ENCODE measurements around the gene SMARCC2. TPM values are rescaled to one million over a fixed set of nuclear protein-coding genes. Genes with fewer than 3 reads are reported as not detected.
"Not testable (repeated sequence)": the region's sequence is repeated elsewhere in the genome, so short reads cannot be mapped to it uniquely, and the experiment has no call there.

SMARCC2 gene
- total RNA-seq, 1 donor from 2014 or later: 27.6 TPM

DNA sequence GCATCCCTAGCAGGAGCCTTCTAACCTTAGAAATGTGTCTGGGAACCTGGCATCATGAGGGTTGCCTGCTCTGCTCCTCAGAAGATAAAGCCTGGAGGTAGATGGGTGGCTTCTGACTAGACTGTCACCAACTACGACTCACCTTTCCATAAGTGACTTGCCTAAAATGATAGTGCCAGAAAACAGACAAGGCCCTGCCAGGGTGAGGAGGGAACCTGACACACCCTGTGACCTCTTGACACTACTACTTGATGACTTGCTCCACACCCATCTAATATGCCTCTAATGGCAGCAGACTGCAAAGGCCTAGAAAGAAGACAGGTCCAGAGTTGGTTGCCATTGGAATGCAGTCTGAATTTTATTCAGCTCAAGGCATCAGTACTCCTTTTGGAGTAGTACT, 23.1 kb upstream of the SMARCC2 start:
- ATAC-seq (no peak), DNase-seq (ENCODE audit: low spot score) (no peak)

DNA sequence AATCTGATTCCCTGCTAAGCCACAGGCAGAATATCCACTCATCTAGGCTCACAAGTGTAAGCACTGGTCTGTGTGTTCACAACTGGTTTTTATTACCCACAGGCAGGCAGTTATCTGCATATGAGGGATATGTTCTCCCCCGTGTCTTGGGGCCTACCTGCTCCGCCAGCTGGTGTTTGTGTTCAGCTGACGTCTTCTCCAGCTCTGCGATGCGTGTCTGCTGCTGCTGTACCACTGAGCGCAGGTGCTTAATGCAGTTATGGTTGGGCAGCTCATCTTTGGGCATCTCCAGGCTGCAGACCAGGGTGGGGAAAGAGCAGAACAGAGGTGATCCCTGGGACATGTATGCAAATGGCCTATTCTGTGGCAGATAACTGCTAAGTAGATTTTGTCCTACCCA, 18.7 kb upstream of the SMARCC2 start:
- ATAC-seq: no peak
- no peak for DNase-seq (ENCODE audit: low spot score)

DNA sequence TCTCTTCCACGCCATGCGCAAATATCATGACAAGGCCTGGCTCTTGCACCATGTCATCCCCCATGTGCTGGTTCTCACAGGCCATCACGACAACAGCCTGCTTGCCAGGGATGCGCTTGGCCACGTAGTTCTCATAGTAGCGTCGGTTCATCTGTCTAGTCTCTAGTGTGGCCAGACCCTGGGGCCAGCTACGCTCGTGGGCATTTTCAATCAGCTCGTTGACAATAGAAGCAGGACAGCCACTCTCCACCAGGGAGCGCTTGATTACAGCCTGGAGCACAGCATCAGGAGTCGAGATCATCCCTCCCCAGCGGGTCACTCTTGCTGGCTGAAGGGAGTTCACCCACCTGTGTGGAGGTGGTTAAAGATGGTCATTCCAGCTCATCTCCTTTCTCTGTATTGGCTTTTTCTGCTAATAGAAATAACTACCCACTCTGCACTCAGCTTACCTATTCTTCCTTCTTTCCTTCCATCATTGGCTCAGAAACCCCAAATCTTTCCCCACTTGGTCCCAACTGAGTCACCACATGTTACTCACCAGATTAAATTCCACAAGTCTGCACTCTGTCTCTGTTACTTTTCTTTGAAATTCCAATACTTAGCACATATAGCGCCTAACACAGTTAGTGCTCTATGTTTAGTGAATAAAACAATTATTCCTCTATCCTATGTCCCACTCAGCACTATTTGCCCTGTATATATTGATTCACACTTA, 17.3 kb upstream of the SMARCC2 start:
- ATAC-seq (peak; percentile 90), DNase-seq (ENCODE audit: low spot score) (no peak)

DNA sequence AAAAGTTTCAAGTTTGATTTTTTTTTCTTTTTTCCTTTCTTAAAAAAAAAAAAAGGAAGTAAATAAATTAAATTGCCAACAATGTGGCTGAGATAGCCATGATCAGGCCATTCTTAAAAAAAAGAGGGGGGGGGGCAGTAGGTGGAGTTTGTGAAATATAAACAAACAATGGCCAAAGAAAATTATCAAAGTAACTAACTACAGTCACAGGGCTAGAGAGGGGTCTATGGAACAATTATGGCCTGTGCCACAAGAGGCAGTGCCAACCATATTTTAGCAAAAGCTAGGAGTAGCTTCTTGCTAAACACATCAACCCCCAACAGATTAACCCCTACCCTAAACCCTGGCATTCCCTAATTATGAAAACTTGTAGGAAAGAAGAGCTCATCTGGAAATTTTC, 16.2 kb upstream of the SMARCC2 start:
- DNase-seq (ENCODE audit: low spot score) (no peak), ATAC-seq (no peak)

DNA sequence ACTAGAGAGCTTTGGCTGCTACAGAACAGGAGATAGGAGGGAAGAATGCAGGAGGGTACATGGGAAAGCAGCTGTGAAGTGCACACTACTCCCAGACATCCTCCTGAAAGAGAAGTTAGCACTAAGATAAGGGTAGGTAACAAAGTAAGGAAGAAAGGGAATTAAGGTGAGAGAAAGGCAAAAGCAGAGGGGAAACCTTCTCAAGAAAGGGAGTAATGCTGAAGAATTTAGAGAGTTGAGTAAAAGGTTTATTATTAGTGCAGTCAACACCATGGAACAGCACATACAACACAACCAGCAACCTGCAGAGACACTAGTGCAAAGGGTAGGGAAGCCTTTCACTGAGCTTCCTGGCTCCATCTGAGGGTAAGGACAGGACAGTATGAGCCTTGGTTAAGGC, 15.0 kb upstream of the SMARCC2 start:
- no peak for ATAC-seq
- no peak for DNase-seq (ENCODE audit: low spot score)

DNA sequence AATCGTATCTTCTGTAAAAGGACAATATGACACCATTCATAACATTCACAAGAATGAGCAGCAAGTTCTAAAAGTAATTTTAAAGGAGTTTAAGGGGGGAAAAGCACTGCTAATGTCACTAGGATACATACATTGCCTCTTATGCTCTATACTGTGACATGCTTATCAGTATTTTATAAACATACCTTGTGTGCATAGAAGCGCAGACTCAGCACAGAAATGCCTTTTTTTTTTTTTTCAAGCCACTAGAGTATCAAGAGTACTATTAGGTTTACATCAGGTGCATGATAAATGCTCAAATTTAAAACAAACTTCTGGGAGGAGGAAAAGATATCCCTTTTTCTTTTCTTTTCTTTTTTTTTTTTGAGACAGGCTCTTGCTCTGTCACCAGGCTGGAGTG, 13.6 kb upstream of the SMARCC2 start:
- ATAC-seq (no peak), DNase-seq (ENCODE audit: low spot score) (no peak)

DNA sequence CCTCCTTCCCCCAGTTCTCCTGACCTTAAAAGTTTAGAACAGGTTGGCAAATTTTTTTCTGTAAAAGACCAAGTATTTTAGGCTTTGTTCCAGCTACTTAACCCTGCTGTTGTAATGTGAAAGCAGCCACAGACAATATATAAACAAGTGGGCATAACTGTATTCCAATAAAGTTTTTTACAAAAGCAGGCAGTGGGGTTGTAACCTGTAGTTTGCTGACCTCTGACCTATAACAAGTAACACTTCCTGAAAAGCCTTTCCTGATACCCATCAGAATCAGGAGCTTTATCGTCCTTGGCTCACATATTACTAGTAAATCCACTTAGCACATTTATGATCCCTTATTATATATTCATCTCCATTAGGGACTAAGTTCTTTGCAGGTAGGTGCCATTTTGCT, 13.1 kb upstream of the SMARCC2 start:
- ATAC-seq: peak; percentile 30

DNA sequence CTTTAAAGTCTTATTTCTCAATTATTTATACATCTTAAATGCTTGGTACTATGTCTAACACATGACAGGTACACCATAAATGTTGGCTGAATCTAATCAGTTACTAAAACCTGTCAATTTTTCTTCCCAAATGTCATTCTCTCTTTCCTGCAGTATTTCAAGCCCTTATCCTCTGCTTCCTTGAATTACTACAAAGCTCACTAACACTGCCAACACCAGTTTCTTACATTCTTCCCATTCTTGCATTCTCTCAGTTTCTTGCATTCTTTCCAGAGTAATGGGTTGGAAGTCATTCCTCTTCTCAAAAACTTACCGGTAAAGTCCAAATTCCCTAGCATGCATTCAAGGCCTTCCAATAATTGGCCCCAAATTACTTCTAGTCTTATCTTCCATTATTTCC, 9.6 kb upstream of the SMARCC2 start:
- ATAC-seq (no peak), DNase-seq (ENCODE audit: low spot score) (no peak)

More for the DNA sequence above, 13.1 kb upstream of the SMARCC2 start:
- DNase-seq (ENCODE audit: low spot score): no peak

DNA sequence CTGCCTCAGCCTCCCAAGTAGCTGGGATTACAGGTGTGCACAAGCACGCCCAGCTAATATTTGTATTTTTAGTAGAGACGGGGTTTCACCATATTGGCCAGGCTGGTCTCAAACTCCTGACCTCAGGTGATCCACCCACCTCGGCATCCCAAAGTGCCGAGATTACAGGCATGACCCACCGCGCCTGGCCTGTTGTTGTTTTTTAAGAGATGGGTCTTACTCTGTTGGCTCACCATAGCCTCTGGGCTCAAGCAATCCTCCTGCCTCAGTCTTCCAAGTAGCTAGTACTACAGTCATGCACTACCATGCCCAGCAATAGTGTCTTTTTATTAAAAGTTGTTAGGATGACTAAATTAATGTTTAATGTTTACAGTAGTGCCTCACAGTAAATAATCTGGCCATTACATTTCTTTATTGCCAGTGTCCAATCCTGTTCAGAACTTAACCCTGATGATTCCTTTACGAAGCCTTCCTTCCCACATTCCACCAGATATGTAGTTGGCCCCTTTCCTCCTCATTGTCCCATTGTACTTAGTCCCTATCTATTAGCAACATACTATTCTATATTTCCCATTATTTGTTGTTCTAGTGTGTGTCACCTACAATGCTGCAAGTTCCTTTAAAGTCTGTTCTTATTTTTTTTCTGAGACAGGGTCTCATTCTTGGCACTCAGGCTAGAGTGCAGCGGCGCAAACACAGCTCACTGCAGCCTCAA, 8.8 kb upstream of the SMARCC2 start:
- ATAC-seq (no peak), DNase-seq (ENCODE audit: low spot score) (no peak)

DNA sequence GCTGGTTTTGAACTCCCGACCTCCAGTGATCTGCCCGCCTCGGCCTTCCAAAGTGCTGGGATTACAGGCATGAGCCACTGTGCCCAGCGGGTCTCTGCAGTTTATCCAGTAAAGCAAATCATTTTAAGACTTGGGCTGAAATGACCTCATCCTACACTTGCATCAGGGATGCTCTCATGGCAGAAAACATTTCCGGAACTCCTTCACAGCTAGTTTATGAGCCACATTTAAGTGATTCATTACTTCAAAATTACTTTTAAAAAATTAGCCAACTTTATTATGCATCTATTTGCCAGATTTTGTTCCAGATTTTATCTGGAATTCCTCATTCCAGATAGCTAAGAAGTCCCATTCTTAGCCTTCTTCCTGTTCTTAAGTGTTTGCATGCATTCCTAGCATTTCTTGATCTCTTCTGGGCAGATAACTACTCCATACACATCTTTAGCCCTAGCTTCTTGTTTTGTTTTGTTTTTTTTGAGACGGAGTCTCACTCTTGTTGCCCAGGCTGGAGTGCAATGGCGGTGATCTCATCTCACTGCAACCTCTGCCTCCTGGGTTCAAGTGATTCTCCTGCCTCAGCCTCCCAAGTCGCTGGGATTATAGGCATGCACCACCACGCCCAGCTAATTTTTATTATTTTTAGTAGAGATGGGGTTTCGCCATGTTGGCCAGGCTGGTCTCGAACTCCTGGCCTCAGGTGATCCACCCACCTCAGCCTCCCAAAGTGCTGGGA, 7.7 kb upstream of the SMARCC2 start:
- not testable (repeated sequence) for ATAC-seq; DNase-seq (ENCODE audit: low spot score)

DNA sequence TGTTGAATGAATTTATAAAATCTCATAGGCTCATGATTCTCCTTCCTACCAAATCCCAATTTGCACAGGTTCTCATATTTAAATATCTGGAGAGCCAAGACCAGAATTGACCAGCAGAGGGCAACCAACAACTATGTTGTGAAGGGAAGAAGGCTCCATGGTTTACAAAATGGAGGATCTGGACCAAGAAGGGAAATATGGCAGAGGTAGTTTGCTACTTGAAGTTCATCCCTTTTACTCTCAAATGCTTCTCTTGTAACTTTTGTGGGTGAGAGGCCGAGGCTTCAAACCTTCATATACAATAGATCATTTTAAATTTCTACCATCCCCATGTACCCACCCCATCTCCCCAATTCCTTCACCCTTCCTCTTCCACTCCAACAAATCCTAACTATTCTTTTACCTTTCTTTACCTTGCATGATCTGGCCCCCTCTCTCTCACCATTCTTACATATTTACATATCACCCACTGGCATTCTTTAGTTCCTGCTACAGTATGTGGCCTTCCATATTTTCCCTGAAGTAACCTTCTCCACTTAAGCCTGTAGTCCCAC, 3.8 kb upstream of the SMARCC2 start:
- DNase-seq (ENCODE audit: low spot score) (peak; percentile 63), ATAC-seq (peak; percentile 47)

DNA sequence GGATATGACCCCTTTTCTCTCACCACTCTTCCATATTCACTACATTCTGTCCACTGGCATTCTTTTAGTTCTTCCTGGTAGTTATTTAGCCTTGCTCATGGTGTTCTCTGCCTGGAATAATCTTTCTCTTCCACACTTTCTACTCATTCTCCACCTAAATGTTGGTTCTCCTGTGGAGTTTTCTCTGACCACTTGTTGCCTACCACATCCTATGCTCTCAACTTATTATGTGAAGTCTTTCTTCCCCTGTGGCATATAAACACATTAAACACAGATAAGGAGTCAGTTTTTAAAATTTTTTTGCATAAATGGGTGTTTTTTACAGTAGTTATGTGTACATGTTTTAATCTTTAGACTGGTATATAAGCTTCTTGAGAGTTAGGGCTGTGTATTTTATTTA, 3.3 kb upstream of the SMARCC2 start:
- no peak for DNase-seq (ENCODE audit: low spot score)

DNA sequence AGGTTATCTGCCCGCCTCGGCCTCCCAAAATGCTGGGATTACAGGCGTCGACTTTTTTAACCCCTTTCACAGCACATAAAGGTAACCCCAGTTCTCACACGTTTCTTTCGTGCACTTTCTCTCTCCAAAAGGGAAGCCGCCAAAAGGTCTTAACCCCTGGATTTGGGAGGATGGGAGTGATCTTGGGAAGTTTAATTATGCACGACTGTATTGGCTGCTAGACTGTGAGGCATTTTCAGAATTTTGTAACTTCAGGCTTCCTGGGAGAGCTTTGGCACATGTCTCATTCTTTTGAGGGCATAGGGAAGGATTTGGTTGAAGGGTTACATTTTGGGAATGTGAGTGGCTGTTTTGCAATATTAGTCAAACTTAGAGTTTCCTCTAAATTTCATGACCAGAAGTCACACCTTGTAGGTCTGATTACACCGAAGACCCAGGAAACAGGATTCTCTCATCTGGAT, 1.4 kb upstream of the SMARCC2 start:
- ATAC-seq (no peak), DNase-seq (ENCODE audit: low spot score) (no peak)

More for the DNA sequence above, 3.3 kb upstream of the SMARCC2 start:
- ATAC-seq: no peak

DNA sequence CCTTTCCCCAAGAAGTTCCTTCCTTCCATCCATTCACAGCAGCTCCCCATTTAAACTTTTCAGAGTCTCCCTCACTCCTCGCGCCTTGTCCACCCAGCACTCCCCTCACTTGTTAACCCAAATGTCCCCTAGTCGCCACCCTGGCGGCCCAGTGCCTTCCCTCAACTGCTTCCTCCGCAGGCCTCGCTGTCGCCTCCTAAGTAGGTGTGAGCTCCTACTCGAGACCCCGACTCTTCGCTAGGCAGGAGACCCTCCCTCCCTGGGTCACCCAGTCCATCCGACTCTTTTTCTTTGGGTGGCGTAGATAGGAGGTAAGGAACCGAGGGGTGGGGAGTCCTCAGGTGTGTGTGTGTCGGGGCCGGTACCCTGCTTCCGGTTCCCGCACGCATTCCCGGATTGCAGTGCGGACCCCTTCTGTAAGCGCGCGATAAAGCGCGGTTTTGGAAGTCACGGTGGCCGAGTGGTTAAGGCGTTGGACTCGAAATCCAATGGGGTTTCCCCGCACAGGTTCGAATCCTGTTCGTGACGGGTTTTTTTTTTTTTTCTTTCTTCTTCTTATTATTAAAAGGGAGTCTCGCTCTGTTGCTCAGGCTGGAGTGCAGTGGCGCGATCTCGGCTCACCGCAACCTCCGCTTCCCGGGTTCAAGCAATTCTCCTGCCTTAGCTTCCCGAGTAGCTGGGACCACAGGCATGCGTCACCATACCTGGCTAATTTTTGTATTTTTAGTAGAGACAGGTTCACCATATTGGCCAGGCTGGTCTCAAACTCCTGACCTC, 823 bp upstream of the SMARCC2 start:
- ATAC-seq: peak; percentile 67
- DNase-seq (ENCODE audit: low spot score): peak; percentile 91

DNA sequence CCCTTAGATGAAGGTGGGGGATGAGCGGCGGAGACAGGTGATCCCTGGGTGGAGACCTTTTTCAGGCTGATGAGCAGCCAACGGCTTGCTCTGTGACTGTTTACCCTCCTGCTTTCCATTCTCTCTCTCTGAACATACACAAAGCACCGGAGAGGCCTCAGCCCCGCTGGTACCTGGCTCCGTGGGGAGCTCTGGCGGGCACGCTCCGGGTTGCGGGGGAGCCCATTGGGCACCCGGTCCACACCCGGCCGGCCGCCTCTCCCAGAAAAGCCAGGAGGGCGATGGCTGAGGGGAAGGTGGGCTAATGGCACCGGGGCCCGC, 545 bp downstream of the SMARCC2 start:
- DNase-seq (ENCODE audit: low spot score): no peak
- peak; percentile 5 for ATAC-seq

DNA sequence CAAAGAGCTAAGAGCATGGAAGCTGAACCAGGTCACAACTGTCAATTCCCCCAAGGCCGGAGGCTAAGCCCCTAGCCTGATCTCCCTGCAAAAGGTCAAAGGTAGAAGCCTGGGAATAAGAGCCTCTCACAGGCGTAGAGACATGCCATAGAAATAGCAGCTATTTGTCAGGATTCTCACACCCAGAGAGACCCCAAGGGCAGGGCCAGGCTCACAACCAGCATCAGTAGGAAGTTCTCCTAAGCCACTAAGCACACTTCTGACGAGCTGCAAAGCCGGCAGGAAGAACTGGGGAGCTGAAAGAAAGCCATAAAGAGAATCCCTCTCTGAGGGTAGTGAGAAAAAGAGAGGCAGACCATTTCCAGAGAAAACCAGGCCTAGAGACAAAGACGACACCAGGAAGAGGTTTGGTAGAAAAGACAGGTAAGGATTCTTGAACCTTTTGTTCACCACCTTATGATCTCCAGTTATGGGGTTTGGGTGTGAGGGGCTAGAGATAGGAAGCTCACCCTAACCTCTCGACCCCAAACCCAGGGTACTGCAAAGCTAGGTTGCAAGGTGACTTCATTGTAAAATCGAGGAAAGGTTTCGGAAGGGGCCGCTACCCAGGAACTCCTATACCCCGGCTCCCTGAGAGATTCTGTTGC, 1.0 kb downstream of the SMARCC2 start:
- DNase-seq (ENCODE audit: low spot score): no peak
- no peak for ATAC-seq

DNA sequence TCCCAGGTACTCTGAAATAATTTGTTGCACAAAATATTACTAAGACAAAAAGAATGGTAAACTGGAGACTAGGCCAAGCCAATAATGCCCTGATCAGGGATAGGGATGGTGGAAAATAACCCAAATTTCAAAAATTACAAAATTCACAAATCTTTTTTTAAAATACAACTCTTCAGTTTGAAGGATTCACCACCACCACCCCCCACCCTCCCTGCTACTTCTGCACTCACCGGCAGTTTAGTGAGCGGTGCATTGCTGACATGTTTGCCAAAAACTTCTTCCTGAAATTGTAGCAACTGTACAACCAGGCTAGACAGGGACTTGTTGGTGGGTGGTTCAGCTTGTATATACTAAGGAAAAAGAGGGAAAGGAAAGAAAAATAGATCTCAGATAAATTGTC, 2.3 kb downstream of the SMARCC2 start:
- ATAC-seq (no peak), DNase-seq (ENCODE audit: low spot score) (no peak)

DNA sequence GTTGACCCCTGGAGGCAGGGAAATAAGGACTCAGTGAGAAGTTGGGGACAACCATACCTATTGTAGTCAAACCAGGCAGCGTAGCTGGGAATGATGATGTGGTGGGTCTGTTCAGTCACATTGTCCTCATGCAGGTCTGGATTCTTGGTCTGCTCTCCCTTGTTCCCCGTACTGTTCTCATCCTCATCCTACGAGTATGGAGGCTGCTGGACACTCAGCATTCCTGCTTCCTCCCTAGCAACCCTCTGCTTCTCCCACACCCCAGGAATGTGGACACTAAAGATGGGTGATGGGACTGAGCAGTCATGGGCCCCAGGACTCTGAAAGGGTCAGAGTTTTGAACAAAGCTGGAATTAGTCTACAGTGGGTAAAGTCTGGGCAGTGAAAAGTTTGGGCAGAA, 10.9 kb downstream of the SMARCC2 start:
- DNase-seq (ENCODE audit: low spot score): no peak
- ATAC-seq: no peak

DNA sequence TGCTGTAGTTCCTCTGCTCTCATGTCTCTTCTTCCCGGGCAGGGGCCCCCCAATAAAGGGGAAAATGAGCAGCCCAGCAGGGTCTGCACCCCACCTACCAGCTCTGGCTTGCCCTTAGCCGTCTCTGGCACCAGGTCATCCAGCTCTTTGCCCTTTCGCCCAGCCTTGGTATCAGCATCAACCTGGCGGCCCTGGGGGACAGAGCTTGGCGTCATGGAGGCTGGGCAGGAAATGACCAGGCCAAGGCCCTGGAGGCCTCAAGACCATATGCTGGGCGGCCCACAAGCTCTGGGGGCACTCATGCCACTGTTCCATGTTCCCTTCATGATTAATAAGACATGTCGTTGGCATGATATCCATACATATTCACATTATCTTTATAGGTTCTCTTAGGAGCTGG, 16.4 kb downstream of the SMARCC2 start:
- no peak for ATAC-seq

DNA sequence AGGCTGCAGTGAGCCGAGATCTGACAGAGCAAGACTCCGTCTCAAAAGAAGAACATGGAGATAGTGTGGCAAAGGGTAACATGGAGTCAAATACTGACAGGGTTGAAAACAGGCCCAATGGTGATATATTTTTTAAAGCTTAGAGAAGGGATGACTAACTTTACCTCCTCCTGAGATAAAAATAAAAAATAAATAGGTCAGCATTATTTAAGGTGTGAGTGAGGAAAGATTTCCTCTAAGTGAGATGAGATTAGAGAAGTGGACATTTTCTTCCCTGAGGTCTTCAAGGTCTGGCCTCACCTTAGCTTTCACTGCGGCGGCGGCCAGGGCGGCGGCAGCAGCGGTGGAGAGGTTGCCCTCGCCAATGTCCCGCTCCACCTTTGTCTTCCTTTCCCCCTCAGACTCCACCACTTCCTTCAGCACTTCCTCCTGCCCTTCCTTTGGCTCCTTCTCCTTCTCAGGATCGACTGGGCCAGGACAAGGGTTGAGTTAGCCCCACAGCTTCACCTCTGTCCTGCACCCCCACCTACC, 20.0 kb downstream of the SMARCC2 start:
- ATAC-seq (no peak), DNase-seq (ENCODE audit: low spot score) (no peak)

More for the DNA sequence above, 16.4 kb downstream of the SMARCC2 start:
- no peak for DNase-seq (ENCODE audit: low spot score)
